NCI-H2196 treated with DMSO at 0.1 percent for 48 hours (cell line): ENCODE data around the gene NBPF10.
"Not testable (repeated sequence)": the region's sequence is repeated elsewhere in the genome, so short reads cannot be mapped to it uniquely, and the experiment has no call there.

Experiments
- DNase-seq: peaks from one replicate; lab custom pipeline; 2025; ENCODE audit not compliant: unreplicated experiment; lab: John Stamatoyannopoulos, UW

Gene NBPF10

GRCh38 chr1:146144465-146144864 is at the start of gene NBPF10:
TSS of gene NBPF10 (minus strand) at chr1:146144804. CDS start at chr1:146144769, 35 bp downstream.
- not testable (repeated sequence) for DNase-seq

DNA sequence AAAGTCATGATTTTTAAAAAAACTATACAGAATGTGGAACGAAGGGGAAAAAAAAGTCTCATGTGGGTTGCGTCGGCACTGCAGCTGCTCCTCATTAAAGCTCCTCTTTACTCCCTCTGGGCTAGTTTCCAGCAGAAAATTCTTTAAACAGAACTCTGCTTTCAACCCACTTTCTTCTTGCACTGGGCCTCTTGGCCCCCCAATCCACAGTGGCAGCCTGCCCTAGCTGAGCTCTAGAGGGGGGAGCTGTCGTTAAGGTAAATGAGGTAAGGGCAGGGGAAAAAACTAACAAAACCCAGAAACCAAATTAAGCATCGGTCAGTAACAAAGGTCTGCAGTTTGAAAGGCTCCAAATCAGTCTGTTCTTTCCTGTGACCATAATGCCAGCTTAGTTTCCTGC is 29.9 kb upstream of the NBPF10 start:
- DNase-seq = not testable (repeated sequence)

DNA sequence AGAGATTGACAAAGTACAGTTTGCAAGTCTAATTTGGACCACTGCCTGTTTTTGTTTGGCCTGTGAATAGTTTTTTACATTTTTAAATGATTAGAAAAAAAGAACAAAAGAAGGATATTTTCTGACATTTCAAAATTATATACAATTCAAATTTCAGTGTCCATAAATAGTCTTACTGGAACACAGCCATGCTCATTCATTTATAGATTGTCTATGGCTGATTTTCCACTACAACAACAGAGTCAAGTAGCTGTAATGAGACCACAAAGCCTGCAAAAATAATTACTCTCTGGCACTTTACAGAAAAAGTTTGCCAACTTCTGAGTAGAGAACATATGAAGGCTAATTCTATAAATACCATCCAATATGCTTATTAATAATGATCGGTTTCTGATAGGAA is 23.1 kb upstream of the NBPF10 start:
- not testable (repeated sequence) for DNase-seq

GRCh38 chr1:146167273-146167672 is 22.7 kb upstream of the NBPF10 start:
- DNase-seq = not testable (repeated sequence)
